Tibial nerve (tissue), 4 donors: Measurements from ENCODE around the gene SLC17A2.

Experiments used
- EP300 ChIP-seq, 2 donors: sonication (generic); formaldehyde crosslinking; IDR thresholded peaks; one replicate each; pipeline ENCODE4 v1.6.1; 2017; ENCODE audit warnings: antibody characterized with exemption in 2 of 2, mild to moderate bottlenecking in 1 of 2
- POLR2A ChIP-seq, 2 donors: fragments of 450-650 bp; IDR thresholded peaks; one replicate each; pipeline ENCODE4 v1.6.1; 2017; ENCODE audit warnings: antibody characterized with exemption in 2 of 2, mild to moderate bottlenecking in 2 of 2, moderate library complexity in 2 of 2
- TF ChIP-seq, protein P1 (sequence below), 5 experiments: fragments of 200-600 bp in 3 of 5; fragments of 450-650 bp in 2 of 5; sonication (generic) in 3 of 5; IDR thresholded peaks; one replicate each; pipeline ENCODE4 v1.5.1; 2016 to 2019; ENCODE audit warnings: antibody characterized with exemption in 5 of 5, mild to moderate bottlenecking in 3 of 5, moderate library complexity in 2 of 5

DNA sequence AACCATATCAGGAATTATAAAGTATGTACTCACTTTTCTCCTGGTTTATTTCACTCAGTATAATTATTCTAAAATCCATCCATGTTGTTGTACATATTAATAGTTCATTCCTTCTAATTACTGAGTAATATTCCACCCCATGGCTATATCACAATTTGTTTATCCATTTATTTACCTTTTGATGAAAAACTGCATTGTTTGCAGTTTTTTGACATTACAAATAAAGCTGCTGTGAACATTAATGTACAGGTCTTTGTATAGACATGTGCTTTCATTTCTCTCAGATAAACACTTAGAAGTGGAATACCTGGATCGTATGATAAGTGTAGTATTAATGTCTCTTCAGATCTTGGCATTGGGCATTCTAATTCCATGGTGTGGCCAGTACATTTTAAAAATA is 60.7 kb downstream of the SLC17A2 start:
- TF ChIP-seq, protein P1, sequence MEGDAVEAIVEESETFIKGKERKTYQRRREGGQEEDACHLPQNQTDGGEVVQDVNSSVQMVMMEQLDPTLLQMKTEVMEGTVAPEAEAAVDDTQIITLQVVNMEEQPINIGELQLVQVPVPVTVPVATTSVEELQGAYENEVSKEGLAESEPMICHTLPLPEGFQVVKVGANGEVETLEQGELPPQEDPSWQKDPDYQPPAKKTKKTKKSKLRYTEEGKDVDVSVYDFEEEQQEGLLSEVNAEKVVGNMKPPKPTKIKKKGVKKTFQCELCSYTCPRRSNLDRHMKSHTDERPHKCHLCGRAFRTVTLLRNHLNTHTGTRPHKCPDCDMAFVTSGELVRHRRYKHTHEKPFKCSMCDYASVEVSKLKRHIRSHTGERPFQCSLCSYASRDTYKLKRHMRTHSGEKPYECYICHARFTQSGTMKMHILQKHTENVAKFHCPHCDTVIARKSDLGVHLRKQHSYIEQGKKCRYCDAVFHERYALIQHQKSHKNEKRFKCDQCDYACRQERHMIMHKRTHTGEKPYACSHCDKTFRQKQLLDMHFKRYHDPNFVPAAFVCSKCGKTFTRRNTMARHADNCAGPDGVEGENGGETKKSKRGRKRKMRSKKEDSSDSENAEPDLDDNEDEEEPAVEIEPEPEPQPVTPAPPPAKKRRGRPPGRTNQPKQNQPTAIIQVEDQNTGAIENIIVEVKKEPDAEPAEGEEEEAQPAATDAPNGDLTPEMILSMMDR (IDR thresholded peaks at IDR 0.05), result no peak
- no peak for TF ChIP-seq EP300 (IDR thresholded peaks at IDR 0.05)
- TF ChIP-seq POLR2A (IDR thresholded peaks at IDR 0.05), result no peak
